Daoy (cell line): ENCODE measurements around the gene HERPUD1. TPM values are rescaled to one million over a fixed set of nuclear protein-coding genes. Genes with fewer than 3 reads are reported as not detected.
"Not testable (repeated sequence)": the region's sequence is repeated elsewhere in the genome, so short reads cannot be mapped to it uniquely, and the experiment has no call there.

Experiments
- DNase-seq: peaks from one replicate; pipeline ENCODE4 v3.0.0-alpha.2; 2015; ENCODE audit warnings: low read depth
- total RNA-seq: library from RNA; depleted of rRNA; stranded (reverse); fragments of >200 nt; shearing (Covaris generic); gene quantifications from 2 replicates; pipeline ENCODE4 v1.2.3, GENCODE V29; 2014

The HERPUD1 gene
- total RNA-seq, 1 experiment from 2014 or later = 24.3 TPM

DNA sequence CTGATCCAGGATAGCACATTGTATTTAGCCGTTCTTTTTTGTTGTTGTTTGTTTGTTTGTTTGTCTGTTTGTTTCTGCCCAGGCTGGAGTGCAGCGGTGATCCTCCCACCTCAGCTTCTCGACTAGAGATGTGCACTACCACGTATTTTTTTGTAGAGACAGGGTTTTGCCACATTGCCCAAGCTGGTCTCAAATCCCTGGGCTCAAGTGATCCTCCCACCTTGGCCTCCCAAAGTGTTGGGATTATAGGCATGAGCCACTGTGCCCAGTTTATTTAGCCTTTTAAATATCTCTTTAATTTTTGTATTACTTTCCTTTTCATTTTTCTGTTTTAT, 48.2 kb downstream of the HERPUD1 start:
- DNase-seq = no peak

DNA sequence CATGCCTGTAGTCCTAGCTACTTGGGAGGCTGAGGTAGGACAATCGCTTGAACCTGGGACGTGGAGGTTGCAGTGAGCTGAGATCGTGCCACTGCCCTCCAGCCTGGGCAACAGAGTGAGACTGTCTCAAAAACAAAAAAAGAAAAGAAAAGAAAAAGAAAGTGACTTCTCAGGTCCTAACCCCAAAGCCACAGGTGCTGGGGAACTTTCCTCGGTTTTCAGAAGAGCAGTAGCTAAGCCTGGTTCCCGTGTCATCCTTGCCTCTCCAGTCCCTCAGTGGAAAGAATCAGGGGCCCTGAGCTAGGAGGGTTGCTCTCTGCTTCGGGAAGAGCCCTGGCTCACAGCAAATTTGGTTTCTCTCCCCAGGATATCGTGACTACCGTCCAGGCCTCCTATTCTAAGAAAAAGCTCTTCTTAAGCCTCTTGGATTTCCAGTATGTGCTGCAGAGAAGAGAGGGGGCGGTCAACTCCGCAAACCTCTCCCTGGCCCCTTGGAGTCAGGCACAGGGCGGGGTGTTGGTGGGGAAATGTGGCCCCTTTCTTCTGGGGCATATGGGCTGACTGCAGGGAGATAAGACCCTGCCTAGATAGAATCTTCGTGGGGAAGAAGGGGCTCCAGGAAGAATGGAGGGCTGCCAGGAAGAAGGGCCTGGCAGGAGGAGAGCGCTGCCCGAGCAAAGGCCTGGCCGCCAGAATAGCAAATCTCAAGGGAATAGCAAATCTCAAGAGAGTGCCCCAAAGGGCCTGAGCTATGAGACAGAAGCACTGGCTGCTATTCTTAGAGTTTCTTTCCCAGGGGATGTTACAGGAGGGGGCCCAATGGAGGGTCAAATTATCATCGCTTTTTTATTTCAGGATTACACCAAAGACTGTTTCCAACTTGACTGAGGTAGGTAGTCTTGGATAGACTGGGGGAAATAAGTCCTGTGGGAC, 49.1 kb downstream of the HERPUD1 start:
- no peak for DNase-seq

DNA sequence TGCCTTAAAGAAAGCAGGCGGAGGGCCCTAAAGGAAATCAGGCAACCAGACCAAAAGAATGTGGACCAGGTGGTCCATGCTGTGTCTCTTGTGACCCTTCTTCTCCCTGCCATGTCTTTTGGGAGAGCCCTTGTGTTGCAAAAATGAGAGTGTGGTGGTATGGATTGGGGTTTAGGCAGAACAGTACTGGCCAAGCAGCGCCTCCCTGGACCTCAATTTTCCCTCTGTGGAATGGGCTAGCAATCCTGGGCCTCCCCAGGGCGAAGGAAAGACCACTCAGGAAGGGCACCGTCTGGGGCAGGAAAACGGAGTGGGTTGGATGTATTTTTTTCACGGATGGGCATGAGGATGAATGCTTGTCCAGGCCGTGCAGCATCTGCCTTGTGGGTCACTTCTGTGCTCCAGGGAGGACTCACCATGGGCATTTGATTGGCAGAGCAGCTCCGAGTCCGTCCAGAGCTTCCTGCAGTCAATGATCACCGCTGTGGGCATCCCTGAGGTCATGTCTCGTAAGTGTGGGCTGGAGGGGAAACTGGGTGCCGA, 49.9 kb downstream of the HERPUD1 start:
- DNase-seq = no peak

DNA sequence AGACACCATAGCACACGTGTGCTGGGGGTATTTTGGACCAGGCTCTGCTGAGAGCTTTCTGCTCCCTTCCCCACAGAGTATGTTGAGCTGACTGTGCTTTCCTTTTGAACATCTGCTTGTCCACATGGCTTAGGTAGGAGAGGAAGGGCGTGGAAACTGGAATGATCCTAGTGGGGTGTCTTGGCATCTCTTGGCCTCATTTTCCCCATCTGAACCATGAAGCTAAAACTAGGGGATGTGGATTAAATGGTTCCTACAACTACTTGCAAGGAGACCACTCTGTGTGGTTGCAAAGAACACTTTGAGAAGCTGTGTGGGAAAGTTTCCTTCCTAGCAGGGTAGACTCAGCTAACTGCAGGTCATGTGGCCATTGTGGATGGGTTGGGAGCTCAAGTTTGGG, 50.8 kb downstream of the HERPUD1 start:
- no peak for DNase-seq

DNA sequence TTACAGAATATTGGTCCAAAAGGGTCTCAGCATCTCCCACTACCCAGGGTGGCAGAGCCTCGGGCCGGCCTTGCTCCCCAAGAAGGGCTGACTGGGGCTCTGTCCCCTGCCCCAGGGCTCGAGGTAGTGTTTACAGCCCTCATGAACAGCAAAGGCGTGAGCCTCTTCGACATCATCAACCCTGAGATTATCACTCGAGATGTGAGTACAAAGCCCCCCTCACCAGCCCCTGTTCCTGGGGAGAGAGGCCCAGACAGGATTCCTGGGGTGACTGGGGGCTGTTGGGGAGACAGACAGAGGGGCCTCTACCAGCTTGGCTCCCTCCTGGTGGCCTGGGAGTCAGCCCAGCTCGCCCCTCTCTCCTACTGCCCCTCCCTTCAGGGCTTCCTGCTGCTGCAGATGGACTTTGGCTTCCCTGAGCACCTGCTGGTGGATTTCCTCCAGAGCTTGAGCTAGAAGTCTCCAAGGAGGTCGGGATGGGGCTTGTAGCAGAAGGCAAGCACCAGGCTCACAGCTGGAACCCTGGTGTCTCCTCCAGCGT, 51.3 kb downstream of the HERPUD1 start:
- DNase-seq = no peak

DNA sequence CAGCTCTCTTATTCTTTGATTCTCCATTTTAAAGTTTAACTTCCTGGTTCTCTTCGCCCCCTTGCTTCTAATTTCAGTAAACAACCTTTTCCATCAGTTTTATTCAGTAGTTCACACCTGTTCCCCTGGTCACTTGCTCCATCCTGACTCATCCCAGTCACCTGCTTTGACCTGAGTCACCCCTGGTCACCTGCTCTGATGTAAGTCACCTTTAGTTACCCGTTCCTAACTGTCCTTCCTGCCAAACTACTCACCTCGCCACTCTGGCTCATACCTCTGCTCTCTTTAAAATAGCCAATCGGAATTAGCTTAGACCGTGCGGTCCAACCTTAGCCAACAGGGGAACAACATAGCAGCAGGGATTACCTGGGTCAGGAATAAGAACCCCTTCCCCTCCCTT, 52.7 kb downstream of the HERPUD1 start:
- no peak for DNase-seq

DNA sequence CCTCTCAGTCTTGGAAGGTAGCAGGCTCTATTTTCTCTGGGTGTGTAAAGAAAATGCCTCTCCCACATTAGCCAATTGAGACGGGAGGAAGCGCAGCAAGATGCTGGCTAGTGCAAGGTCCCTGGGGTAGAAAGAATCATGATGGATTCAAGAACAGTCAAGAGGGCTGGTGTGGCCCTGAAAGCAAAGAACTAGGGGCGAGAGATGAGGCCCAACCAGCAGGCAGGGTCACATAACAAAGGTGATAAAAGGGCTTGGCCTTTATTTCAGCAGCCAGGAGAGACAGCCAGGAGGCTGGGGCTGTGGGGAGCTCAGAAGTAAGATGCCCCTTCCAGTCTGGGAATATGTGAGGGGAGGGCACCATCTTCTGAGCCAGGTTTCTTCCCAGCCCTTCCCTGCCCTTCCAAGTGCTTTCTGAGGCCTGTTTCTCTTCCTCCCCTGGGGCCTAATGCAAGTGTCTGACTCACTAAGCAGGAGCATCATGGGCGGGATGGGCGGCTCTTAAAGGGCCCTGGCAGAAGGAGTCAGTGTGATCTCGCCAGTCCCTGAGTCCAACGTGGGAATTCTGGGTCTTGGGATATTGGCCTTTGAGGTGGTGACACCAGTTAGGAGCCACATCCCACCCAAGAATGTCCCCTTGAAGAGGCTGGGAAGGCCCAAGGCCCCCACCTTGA, 53.5 kb downstream of the HERPUD1 start:
- peak; percentile 82 for DNase-seq

DNA sequence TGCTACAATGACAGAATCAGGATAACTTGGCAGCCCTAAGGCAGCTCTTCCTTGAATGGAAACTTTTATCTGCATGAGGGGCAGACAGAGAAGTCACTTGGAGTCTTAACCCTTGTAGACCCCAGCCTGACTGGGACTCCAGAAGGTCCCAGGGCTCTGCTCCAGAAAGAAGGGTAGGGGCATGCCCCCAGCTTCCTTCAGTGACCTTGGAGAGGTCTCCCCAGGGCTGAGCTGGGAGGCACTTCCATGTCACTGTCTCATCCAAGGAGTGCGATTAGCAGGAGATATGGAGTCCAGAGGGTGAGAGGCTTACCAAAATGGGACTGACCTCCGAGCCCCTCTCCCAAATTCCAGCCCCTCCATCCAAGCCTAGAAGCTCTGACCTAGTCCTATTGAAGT, 54.0 kb downstream of the HERPUD1 start:
- DNase-seq = no peak

DNA sequence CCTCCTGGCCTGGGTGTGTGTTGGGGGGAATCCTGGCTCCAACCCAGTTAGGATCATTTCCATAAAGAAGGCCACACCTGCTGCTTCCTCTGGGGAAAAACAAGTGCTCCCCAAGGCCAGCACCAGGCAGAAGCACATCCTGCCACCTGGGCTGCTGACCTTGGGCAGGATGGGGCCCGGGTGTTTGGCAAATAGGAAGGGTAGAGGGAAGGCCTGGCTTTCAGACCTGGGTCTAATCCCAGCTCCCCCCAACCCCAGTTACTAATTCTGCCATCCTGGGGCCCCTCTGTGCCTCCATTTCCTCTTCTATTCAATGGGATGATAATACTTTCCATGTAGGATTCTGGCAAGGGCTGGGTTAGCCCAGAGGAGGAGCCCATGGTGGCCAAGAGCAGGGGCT, 54.4 kb downstream of the HERPUD1 start:
- DNase-seq = no peak

DNA sequence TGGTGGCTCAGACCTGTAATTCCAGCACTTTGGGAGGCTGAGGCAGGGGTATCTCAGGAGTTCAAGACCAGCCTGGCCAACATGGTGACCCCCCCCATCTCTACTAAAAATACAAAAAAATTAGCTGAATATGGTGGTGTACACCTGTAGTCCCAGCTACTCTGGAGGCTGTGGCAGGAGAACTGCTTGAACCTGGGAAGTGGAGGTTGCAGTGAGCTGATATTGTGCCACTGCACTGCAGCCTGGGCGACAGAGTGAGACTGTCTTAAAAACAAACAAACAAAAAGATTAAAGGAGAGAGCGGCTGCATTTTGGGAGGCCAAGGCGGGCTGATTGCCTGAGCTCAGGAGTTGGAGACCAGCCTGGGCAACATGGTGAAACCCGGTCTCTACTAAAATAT, 55.0 kb downstream of the HERPUD1 start:
- DNase-seq = not testable (repeated sequence)

DNA sequence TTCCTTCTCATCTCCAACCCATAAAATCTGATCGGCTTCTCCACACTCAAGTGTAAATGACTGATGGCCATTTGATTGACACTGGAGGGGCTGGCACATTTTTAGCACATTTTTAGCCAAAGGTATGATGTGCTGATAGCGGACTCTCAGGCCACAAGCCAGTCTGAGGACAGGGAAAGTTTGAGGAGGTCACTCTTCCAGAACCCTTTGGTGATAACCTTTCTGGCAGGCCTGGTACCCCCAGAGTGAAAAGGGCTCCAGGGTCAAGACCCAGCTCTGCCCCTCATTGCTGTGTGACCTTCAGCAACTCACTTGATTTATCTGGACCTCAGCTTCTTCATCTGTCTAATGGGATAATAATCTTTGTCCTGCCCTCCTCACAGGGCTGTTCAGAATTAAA, 55.8 kb downstream of the HERPUD1 start:
- DNase-seq = no peak

DNA sequence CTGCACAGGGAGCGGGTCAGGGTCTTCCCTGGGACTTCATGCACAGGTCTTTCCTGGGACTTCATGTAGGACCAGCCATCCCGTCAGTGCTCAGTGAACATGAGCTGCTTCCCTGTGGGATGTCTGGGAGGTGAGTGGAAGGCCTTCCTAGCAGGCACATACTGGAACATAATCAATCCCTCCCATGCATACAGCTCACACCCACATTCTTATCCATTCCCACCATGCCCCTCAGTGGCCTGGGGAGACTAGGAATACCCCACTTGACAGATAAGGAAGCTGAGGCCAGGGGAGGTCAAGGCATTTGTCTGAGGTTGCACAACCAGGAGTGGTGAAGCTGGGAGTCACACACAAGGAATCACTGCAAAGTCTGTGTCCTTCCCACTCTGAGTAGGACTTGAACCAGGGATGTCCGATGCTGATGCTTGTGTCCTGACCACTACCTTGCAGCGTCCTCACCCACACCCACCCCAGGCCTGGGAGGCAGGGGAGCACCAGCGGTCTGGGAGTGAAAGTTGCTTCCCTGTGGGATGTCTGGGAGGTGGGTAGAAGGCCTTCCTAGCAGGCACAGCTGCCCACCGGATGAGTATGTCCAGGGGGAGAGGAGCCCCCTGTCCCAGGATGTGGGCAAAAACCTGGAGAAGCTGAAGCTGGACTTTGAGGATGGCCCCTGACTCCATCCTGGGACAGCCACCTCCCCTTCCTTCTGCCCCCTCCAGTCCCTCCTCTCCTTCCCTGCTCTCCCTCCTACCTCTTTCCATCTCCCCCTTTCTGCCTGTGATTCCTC, 56.4 kb downstream of the HERPUD1 start:
- DNase-seq = no peak

DNA sequence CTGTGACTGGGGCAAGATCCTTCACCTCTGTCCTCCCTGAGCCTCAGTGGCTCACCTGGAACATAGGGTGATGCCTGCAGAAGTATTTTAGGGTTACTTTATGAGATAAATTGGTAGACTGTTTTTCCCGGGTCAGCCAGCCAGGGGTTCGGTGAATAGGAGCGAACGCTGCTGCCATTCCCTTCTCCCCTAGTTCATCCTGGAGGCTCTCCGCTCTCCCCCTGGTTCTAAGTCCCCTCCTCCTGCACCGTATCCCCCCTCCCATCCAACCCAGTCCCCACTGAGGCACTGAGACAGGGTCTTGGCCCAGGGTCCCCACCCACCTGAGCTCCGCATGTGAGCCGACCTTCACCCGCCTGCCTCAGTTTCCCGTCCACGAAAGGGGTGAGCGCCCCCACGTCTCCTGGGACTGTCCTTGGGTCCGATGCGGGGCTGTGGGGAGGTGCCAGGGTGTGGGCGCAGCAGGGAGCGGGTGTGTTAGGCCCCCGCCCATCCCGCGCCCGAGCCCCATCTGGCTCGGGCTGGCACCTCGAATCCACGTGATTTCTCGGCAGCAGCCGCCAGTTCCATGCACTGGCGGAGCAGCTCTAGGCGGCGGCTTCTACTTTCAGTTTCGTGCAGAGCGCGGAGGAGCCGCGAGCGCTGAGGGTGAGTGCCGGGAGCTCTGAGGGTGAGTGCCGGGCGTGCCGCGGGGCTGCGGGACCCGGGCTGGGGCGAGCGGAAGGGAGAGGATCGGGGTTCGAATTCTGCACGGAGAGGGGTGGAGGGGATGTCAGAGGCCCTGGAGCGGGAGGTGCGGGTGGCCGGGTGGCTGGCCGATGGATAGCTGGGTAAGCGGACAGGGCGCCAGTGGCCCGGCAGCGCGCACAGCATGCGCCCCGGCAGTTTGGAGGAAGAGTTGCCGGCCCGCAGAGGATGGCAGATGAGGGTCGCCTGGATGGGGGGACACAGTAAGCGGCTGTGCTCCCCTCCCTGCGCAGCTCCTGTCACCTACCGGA, 57.3 kb downstream of the HERPUD1 start, which contains the start of gene NLRC5:
TSS of gene NLRC5 (plus strand) at position 610 of the 998 bp plus-strand sequence. CDS start 31,156 bp downstream, outside the sequence.
- peak; percentile 83 for DNase-seq

DNA sequence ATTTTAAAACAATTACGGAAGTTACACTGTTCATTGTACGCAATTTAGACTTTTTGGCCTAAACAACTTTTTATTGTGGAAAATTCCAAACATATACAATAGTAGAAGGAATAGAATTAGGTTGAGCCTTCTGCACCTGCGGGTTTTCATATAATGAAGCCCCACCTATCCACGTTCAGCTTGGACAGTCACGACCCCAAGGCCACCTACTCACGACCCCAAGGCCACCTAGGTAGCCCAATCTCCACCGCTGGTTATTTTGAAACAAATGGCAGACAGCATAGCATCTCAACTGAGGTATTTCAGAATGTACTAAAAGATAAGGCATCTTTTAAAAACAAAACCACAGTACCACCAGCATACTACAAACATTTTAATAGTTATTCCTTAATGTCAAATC, 58.0 kb downstream of the HERPUD1 start:
- DNase-seq = no peak

DNA sequence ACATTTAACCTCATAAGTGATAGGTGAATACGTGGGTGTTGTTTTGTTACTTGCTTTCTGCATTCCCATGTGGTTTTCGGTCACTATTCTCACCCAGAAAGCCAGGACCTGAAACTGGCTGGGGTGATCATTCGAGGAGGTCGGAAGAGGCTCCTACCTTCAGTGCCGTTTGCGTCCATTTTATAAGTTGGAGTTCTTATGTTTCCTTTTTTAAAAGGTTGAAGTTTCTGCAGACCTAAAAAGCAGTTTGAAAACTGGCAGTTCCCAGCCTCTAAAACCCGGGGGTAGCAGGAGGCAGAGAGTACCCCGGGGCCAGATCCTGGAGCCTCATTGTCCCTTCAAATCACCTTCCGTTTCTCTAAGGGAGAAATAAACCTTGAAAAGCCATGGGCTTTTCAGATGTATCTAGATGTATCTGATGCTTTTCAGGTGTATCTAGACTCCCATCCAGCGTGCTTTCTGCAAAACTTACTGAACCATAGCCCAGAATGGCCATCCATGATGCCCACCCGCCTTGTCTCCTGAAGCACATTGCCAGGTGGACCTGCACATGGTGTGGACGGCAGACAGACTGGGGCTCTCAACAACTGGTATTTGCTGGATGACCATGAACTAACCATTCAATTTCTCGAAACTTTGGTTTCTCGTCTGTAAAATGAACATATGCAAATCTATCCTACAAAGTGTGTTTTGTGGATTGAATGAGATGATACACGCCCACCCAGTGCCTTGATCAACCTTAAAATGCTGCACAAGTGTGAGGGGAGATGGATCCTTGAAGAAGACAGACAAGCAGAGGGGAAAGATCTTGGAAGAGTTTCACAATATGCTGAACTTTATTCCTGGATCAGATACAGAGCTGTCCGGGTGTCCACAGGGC, 58.7 kb downstream of the HERPUD1 start:
- no peak for DNase-seq

DNA sequence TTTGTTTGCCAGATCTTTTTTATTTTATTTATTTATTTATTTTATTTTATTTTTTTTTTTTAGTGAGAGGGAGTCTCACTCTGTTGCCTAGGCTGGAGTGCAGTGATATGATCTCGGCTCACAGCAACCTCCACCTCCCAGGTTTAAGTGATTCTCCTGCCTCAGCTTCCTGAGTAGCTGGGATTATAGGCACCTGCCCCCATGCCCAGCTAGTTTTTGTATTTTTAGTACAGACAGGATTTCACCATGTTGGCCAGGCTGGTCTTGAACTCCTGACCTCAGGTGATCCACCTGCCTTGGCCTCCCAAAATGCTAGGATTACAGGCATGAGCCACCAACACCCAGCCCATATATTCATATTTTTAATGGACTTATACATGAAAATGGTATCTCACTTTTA, 60.5 kb downstream of the HERPUD1 start:
- not testable (repeated sequence) for DNase-seq

DNA sequence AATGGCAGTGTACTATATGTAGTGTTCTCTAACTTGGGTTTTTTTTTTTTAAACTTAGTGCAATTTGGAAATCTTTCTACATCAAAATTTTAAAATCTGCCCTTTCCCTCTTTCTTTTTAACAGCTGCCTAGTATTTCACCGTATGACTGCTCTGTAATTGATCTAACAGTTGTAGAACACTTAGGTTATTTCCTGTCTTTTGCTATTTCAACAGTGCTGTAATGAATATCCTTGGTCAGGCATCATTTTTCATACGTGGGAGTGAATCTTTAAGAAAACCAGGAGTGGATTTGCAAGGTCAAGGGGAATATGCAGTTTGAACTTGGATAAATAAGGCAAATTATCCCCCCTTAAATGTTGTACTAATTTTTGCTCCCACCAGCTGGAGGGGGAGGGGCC, 61.3 kb downstream of the HERPUD1 start:
- no peak for DNase-seq

DNA sequence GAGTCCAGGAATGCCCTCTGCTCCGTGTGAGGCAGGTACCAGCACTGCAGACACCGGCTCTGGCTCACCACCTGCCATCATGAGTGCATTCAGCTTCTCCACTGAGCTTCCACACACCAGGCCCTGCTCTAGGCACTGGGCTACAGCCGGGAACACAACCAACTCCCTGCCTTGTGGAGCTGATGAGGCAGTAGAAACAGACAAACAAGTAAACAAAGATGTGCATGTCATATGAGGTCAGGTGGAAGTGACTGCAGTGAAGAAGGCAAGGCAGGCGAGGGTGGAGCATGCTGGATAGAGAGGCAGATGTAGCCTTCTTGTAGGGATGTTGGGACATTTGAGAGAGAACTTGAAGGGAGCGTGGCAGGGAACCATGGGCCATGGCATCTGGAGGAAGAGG, 62.4 kb downstream of the HERPUD1 start:
- no peak for DNase-seq
